GM18517 (cell line): ENCODE results near the gene ZDHHC19.
"Not testable (repeated sequence)": the region's sequence is repeated elsewhere in the genome, so short reads cannot be mapped to it uniquely, and the experiment has no call there.

Experiments used
- ATAC-seq: cut with Tn5 transposase; IDR thresholded peaks from one replicate; pipeline ENCODE4 v1.9.1; 2021; ENCODE audit warnings: mild to moderate bottlenecking, moderate library complexity; ENCODE audit not compliant: unreplicated experiment

ZDHHC19 gene

GRCh38 chr3:196179380-196180308 is 31.6 kb downstream of the ZDHHC19 start:
- peak; percentile 70 for ATAC-seq

- no peak for ATAC-seq
Measured at GRCh38 chr3:196178993-196179379, 32.2 kb downstream of the ZDHHC19 start.

GRCh38 chr3:196177967-196178366 is 33.2 kb downstream of the ZDHHC19 start:
- ATAC-seq, result no peak

GRCh38 chr3:196177567-196177966 is 33.6 kb downstream of the ZDHHC19 start:
- ATAC-seq, result no peak

- no peak for ATAC-seq
Measured at GRCh38 chr3:196175722-196176121, 35.5 kb downstream of the ZDHHC19 start.

- ATAC-seq, result no peak
Measured at GRCh38 chr3:196175116-196175625, 36.0 kb downstream of the ZDHHC19 start.

- no peak for ATAC-seq
Measured at GRCh38 chr3:196174652-196175051, 36.5 kb downstream of the ZDHHC19 start.

- not testable (repeated sequence) for ATAC-seq
Measured at GRCh38 chr3:196170296-196170695, 40.9 kb downstream of the ZDHHC19 start.

- no peak for ATAC-seq
Measured at GRCh38 chr3:196169836-196170240, 41.4 kb downstream of the ZDHHC19 start.

- ATAC-seq, result no peak
Measured at GRCh38 chr3:196168808-196169391, 42.3 kb downstream of the ZDHHC19 start.

GRCh38 chr3:196166741-196167140 is 44.5 kb downstream of the ZDHHC19 start:
- ATAC-seq, result no peak

GRCh38 chr3:196165850-196166249 is 45.4 kb downstream of the ZDHHC19 start:
- no peak for ATAC-seq

GRCh38 chr3:196165006-196165575 is 46.1 kb downstream of the ZDHHC19 start:
- not testable (repeated sequence) for ATAC-seq

GRCh38 chr3:196164576-196164975 is 46.6 kb downstream of the ZDHHC19 start:
- ATAC-seq, result no peak

- no peak for ATAC-seq
Measured at GRCh38 chr3:196163666-196164493, 47.3 kb downstream of the ZDHHC19 start.

GRCh38 chr3:196163212-196163611 is 48.0 kb downstream of the ZDHHC19 start:
- ATAC-seq, result no peak

GRCh38 chr3:196162679-196163078 is 48.5 kb downstream of the ZDHHC19 start:
- ATAC-seq, result no peak

- ATAC-seq, result peak; percentile 78
Measured at GRCh38 chr3:196159952-196160804, 51.0 kb downstream of the ZDHHC19 start.

- no peak for ATAC-seq
Measured at GRCh38 chr3:196159526-196159925, 51.7 kb downstream of the ZDHHC19 start.

- ATAC-seq, result no peak
Measured at GRCh38 chr3:196156160-196156559, 55.0 kb downstream of the ZDHHC19 start.
